ENCODE data around the gene TGFBR3L. TPM values are rescaled to one million over a fixed set of nuclear protein-coding genes. Genes with fewer than 3 reads are reported as not detected.
"Not testable (repeated sequence)": the region's sequence is repeated elsewhere in the genome, so short reads cannot be mapped to it uniquely, and the experiment has no call there.

Gene TGFBR3L
- polyA plus RNA-seq, 4 donors = 0.38 to 1.3 (median 1.0) TPM

DNA sequence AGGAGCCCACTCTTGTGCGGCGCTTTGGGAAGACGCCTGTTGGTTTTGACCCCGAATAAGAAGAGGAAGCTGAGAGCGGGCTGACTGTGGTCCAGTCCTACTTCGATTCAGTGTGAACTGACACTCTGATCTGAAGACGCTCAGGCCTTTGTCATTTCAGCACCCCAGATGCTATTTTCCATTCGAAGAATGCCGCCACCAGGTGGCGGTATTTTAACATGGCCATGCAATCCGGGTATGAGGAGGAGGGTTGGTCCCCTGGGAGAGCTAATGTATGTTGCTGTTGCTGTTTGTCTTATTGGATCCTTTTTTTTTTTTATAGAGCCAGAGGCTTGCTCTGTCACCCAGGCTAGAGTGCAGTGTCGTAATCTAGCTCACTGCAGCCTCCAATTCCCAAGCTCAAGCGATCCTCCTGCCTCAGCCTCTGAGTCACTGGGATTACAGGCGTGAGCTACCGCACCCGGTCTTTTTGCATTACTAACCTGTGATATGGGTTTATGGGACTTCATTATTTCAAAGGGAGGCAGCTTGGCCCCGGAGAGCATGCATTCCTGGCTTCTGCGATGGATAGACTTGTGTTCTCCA is 29.6 kb downstream of the TGFBR3L start:
- peak; percentile 80 to 93 (median 88) for DNase-seq (ENCODE audit: low read depth in 4 of 4, low spot score in 2 of 4)

GRCh38 chr19:7947939-7948338 is 33.3 kb downstream of the TGFBR3L start:
- no peak for DNase-seq (ENCODE audit: low read depth in 4 of 4, low spot score in 2 of 4)

DNA sequence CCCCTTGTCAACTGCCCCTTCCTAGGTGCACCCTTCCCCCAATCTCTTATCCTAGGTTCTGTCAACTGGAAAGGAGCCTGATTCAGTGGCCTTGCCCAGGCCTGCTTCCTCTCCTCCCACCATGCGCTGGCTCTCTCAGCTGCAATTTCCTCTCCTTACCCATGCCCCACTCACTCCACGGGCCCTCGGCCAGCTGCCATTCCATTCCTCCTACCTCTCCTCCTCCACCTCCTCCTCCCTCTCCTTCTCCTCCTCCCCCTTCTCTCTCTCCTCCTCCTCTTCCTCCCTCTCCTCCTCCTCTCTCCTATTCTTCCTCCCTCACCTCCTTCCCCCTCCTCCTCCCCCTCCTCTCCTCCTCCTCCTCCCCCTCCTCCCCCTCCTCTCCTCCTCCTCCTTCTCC is 38.4 kb downstream of the TGFBR3L start:
- no peak for DNase-seq (ENCODE audit: low read depth in 4 of 4, low spot score in 2 of 4)

DNA sequence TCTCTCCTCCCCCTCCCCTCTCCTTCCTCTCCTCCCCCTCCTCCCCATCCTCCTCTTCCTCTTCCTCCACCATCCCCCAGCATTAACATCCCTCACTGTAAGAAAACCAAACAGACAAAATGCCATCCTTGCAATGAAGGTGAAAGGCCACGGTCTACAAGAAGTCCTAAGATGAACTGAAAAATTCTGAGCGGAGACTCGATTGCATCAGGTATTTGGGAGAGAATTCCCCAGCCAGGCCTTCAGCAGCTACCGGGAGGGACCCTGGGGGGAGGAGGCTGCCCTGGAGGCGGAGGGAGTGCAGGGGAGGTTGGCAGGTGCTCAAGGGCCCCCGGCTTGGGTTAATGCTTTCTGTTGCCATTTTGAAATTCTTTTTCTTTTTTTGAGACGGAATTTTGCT is 38.9 kb downstream of the TGFBR3L start:
- no peak for DNase-seq (ENCODE audit: low read depth in 4 of 4, low spot score in 2 of 4)

DNA sequence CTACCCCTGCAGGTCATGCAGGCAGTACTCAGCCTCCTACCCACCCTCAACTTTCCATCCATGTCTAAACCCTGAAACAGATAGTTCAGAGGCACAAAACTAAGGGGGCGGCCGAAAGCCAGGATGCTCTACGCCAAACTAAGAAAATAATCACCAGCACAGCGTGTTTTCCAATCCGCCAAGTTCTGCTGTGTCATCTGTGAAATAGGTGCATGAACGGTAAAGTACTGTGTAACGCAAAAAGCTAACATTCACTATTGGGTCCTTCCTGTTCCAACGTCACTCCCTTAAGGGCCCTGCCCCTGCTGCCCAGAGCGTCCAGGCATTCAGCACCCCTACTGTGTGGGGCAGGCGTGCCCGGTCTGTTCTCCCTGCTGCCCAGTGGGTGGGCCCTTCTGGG is 41.1 kb downstream of the TGFBR3L start:
- no peak for DNase-seq (ENCODE audit: low read depth in 4 of 4, low spot score in 2 of 4)

- DNase-seq (ENCODE audit: low read depth in 4 of 4, low spot score in 2 of 4) = no peak
These were observed 44.6 kb downstream of the TGFBR3L start for GRCh38 chr19:7959211-7959610.

DNA sequence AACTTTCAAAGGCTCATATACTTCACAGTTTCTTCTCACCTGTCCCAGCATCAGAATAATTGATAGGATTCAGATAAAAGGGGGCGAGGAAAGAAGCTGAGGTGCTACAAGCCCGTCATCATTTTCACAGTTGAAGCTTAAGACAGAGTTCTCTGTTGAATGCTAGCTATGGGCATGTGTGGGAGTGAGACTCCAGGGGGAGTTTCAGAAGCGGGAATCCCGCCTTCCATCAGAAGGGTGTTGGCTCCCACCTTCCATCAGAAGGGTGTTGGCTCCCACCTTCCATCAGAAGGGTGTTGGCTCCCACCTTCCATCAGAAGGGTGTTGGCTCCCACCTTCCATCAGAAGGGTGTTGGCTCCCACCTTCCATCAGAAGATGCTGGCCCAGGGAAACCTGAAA is 46.5 kb downstream of the TGFBR3L start:
- DNase-seq (ENCODE audit: low read depth in 4 of 4, low spot score in 2 of 4) = not testable (repeated sequence)

GRCh38 chr19:7961920-7962626 is 47.4 kb downstream of the TGFBR3L start:
- DNase-seq (ENCODE audit: low read depth in 4 of 4, low spot score in 2 of 4) = no peak

DNA sequence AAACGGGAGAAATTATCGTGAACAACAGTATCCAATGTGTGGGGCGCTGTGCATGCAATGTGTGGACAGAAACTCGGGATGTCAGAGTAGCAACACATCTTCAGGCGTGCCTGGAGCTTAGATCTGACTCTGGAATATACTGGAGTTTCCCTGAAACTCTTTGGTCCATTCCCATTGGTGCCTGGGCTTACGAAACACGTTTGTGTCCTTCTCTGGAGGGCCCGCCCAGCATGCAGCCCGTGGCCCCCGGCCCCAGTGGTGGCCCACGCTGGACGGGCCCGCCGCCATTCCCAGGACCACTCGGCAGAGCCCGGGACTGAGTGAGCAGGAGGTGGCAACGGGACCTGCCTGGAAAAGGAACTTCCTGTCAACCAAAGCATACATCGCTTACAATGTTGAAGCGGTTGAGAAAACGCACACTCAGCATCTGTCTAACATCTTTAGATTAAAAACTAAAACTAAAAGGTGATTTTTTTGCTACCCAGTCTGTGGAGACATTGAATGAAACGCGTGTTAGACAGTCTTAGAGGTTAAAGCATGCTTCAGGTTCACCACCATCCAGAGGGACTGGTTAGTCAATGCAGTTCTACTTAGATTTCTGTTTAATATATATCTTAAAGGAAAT is 48.1 kb downstream of the TGFBR3L start:
- DNase-seq (ENCODE audit: low read depth in 4 of 4, low spot score in 2 of 4) = no peak

DNA sequence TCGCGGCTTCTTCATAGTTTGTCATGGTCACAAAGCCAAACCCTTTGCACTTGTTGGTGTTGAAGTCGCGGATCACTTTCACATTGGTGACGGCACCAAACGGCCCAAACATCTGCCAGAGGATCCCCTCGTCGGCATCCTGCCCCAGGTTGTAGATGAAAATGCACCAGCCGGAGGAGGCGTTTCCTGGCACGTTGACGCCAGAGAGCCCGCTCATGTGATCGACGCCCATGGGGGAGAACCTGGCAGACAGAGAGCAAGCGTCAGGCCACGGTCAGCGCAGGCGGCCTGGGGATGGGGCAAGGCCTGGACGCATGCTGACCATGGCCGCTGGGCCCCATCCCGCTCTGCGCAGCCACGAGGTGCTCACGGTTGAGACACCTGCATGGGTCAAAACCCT is 48.9 kb downstream of the TGFBR3L start:
- DNase-seq (ENCODE audit: low read depth in 4 of 4, low spot score in 2 of 4) = no peak

DNA sequence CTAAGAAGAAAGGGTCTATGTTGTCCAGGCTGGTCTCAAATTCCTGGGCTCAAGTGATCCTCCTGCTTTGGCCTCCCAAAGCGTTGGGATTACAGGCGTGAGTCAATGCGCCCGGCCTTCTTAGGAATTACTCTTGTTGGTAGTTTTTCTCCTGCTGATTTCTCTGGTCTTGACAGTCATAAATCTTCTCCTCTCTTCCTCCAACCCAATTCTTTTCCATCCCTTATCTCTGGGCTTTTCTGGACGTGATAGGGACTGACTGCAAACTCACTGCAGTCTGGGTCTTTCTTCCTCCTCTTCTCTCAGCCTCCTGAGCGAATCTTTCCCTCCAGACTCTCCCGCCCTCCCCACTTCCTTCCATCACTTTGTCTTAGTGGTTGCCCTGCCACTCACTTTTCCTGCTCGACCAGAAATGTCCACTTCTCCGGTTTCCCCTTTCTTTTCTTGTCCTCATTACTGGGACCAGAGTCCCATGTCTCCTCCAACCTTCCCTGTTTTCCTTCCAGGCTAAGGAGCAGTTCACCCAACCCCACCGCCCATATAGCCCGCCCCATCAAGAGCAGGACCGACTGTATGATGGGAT is 50.7 kb downstream of the TGFBR3L start:
- DNase-seq (ENCODE audit: low read depth in 4 of 4, low spot score in 2 of 4) = no peak

- DNase-seq (ENCODE audit: low read depth in 4 of 4, low spot score in 2 of 4) = no peak
These were observed 51.5 kb downstream of the TGFBR3L start for GRCh38 chr19:7965921-7966665.

- DNase-seq (ENCODE audit: low read depth in 4 of 4, low spot score in 2 of 4) = no peak
These were observed 53.6 kb downstream of the TGFBR3L start for GRCh38 chr19:7968008-7968795.

Other genes starting within 250 kb of the TGFBR3L start
- gene RETN, start 245.8 kb upstream of the TGFBR3L start, polyA plus RNA-seq (ENCODE audit: insufficient read length in 4 of 4) = 1 to 10 TPM in 2 of 4 donors, under 1 TPM in 2; 0.71 to 2.7 (median 1.7) TPM
- under 1 TPM in 2 of 4 donors, not detected in 2; 0.21 to 0.36 TPM for gene MCEMP1, start 237.7 kb upstream of the TGFBR3L start, polyA plus RNA-seq (ENCODE audit: insufficient read length in 4 of 4)
- gene TRAPPC5, start 234.0 kb upstream of the TGFBR3L start, polyA plus RNA-seq (ENCODE audit: insufficient read length in 4 of 4) = 10 to 100 TPM; 42.7 to 97.1 (median 59.0) TPM
- gene FCER2, start 212.7 kb upstream of the TGFBR3L start, polyA plus RNA-seq (ENCODE audit: insufficient read length in 4 of 4) = under 1 TPM; 0.27 to 0.45 (median 0.31) TPM
- gene CLEC4G, start 182.7 kb upstream of the TGFBR3L start, polyA plus RNA-seq (ENCODE audit: insufficient read length in 4 of 4) = under 1 TPM in 1 of 4 donors, not detected in 3; 0.21 TPM
- gene CD209, start 167.3 kb upstream of the TGFBR3L start, polyA plus RNA-seq (ENCODE audit: insufficient read length in 4 of 4) = 1 to 10 TPM in 3 of 4 donors, under 1 TPM in 1; 0.52 to 1.5 (median 1.4) TPM
- 1 to 10 TPM; 1.5 to 4.7 (median 3.3) TPM for gene CLEC4M, start 151.6 kb upstream of the TGFBR3L start, polyA plus RNA-seq (ENCODE audit: insufficient read length in 4 of 4)
- 10 to 100 TPM; 15.1 to 19.9 (median 18.5) TPM for gene EVI5L, start 84.6 kb upstream of the TGFBR3L start, polyA plus RNA-seq (ENCODE audit: insufficient read length in 4 of 4)
- 10 to 100 TPM in 1 of 4 donors, 1 to 10 TPM in 3; 3.7 to 12.5 (median 7.2) TPM for gene PRR36, start 40.4 kb upstream of the TGFBR3L start, polyA plus RNA-seq (ENCODE audit: insufficient read length in 4 of 4)
- gene LRRC8E, start 26.3 kb upstream of the TGFBR3L start, polyA plus RNA-seq (ENCODE audit: insufficient read length in 4 of 4) = 1 to 10 TPM; 2.3 to 2.6 (median 2.5) TPM
- gene MAP2K7, start 11.0 kb upstream of the TGFBR3L start, polyA plus RNA-seq (ENCODE audit: insufficient read length in 4 of 4) = 10 to 100 TPM; 21.3 to 46.6 (median 36.5) TPM
- 10 to 100 TPM; 13.0 to 23.5 (median 18.2) TPM for gene SNAPC2, start 5.5 kb downstream of the TGFBR3L start, polyA plus RNA-seq (ENCODE audit: insufficient read length in 4 of 4)
- 10 to 100 TPM; 11.8 to 41.7 (median 28.4) TPM for gene CTXN1, start 11.3 kb downstream of the TGFBR3L start, polyA plus RNA-seq (ENCODE audit: insufficient read length in 4 of 4)
- gene TIMM44, start 28.8 kb downstream of the TGFBR3L start, polyA plus RNA-seq (ENCODE audit: insufficient read length in 4 of 4) = 10 to 100 TPM; 39.2 to 62.5 (median 52.1) TPM
- gene ELAVL1, start 90.8 kb downstream of the TGFBR3L start, polyA plus RNA-seq (ENCODE audit: insufficient read length in 4 of 4) = 10 to 100 TPM; 82.9 to 89.4 (median 85.6) TPM
- under 1 TPM in 3 of 4 donors, not detected in 1; 0.22 to 0.30 (median 0.24) TPM for gene CCL25, start 137.9 kb downstream of the TGFBR3L start, polyA plus RNA-seq (ENCODE audit: insufficient read length in 4 of 4)
- gene FBN3, start 234.8 kb downstream of the TGFBR3L start, polyA plus RNA-seq (ENCODE audit: insufficient read length in 4 of 4) = 10 to 100 TPM; 28.0 to 50.5 (median 34.4) TPM

Measured in left renal cortex interstitium (tissue), 4 donors.